Measurements from ENCODE around the gene RNH1.

The RNH1 gene

DNA sequence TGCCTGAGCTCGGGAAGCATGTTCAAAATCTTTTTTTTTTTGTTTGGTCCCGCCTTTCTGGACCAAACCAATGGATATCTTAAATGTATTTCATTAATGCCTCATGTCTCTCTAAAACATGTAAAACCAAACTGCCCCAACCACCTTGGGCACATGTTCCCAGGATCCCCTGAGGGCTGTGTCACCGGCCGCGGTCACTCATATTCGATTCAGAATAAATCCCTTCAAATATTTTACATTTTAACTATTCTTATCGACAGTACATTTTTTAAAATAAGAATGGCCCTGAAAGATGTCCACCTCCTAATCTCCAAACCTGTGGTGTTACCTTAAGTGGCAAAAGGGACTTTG, 2.1 kb downstream of the RNH1 start:
- H3K9ac ChIP-seq (ENCODE audit: low read length): no peak overlapping the region
- H3K4me2 ChIP-seq (ENCODE audit: low read depth, low read length): no peak overlapping the region
- H2AFZ ChIP-seq (ENCODE audit: low read length): no peak overlapping the region
- H3K27me3 ChIP-seq (replicated peaks; ENCODE audit: insufficient read depth, low read length): no peaks in the 10 kb centered on the region
- no peaks in the 10 kb centered on the region for H3K9me2 ChIP-seq (replicated peaks; ENCODE audit: insufficient read depth, low read length)
- TF ChIP-seq EZH2 (optimal IDR thresholded peaks at IDR 0.05; ENCODE audit: low read depth, low read length) (no peak), EZH2phosphoT487 (IDR thresholded peaks at IDR 0.05; ENCODE audit: low read length) (no peak)
- TF ChIP-seq, protein P1, sequence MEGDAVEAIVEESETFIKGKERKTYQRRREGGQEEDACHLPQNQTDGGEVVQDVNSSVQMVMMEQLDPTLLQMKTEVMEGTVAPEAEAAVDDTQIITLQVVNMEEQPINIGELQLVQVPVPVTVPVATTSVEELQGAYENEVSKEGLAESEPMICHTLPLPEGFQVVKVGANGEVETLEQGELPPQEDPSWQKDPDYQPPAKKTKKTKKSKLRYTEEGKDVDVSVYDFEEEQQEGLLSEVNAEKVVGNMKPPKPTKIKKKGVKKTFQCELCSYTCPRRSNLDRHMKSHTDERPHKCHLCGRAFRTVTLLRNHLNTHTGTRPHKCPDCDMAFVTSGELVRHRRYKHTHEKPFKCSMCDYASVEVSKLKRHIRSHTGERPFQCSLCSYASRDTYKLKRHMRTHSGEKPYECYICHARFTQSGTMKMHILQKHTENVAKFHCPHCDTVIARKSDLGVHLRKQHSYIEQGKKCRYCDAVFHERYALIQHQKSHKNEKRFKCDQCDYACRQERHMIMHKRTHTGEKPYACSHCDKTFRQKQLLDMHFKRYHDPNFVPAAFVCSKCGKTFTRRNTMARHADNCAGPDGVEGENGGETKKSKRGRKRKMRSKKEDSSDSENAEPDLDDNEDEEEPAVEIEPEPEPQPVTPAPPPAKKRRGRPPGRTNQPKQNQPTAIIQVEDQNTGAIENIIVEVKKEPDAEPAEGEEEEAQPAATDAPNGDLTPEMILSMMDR (IDR thresholded peaks at IDR 0.05; ENCODE audit: low read length): no peak
- no peaks in the 10 kb centered on the region for H3K9me3 ChIP-seq (replicated peaks; ENCODE audit: insufficient read depth, low read length)
- H3K4me3 ChIP-seq (ENCODE audit: low read length): no peak overlapping the region
- no peak for DNase-seq
- no peaks in the 10 kb centered on the region; the same call in 1 of the 2 replicates for H3K36me3 ChIP-seq (replicated peaks; ENCODE audit: insufficient read depth, low read length)
- no peak overlapping the region for H3K27ac ChIP-seq (ENCODE audit: low read length)
- 0 out of 2 replicates have a peak, but pooled peaks cover 3% of the 10 kb centered on the region for H3F3A ChIP-seq (ENCODE audit: insufficient read depth, low read length)
- no peaks in the 10 kb centered on the region for H3K4me1 ChIP-seq (ENCODE audit: low read length)
- H4K20me1 ChIP-seq (ENCODE audit: insufficient read depth, low read length): no peaks in the 10 kb centered on the region
- H3K79me2 ChIP-seq (ENCODE audit: low read length): peaks cover 45% of the 10 kb centered on the region

DNA sequence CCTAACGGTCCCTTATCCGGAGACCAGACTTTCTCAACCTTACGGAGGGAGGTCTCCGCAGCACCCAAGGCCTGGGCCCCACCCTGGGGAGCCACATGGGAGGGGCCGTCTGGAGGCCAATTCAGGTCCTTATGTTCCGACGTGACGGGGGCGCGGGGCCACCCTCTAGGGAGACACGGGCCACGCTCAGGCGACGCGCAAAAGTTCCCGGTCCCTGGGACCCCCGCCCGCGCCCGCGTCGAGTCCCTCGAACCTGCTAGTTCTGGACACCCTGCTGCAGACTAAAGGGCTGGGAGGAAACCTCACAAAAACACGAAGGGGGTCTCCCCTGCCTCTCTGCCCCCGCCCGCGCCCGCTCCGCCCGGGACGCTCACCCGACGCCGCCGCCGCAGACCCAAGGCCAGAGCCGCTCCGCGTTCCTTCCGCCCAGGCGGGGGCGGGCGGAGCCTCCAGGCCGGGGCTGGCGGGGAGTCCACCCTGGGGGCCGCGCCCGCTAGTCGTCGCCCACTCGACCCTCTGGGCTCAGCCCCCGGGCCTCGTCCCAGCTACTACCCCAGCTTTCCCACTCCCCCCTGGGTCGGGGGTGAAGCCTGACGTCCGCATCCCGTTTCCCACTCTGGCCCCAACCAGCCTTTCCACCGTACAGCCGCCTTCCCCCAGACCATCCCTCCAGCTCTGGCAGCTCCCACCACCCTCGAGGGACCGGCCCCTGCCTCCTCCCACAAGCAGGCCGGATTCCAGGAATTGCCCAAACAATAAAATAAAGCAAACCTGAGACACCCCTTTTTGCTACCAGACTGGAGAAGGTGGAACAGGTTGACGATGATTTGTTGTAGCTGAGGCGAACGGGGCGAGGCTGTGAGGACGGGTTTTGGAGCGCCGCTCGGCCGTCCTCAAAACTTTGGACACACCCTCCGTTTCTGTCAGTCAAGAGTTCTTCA, 2.7 kb downstream of the RNH1 start:
- no peaks in the 10 kb centered on the region for H3K9me3 ChIP-seq (replicated peaks; ENCODE audit: insufficient read depth, low read length)
- no peak overlapping the region for H3K27ac ChIP-seq (ENCODE audit: low read length)
- H3F3A ChIP-seq (ENCODE audit: insufficient read depth, low read length): 0 out of 2 replicates have a peak, but pooled peaks cover 3% of the 10 kb centered on the region

DNA sequence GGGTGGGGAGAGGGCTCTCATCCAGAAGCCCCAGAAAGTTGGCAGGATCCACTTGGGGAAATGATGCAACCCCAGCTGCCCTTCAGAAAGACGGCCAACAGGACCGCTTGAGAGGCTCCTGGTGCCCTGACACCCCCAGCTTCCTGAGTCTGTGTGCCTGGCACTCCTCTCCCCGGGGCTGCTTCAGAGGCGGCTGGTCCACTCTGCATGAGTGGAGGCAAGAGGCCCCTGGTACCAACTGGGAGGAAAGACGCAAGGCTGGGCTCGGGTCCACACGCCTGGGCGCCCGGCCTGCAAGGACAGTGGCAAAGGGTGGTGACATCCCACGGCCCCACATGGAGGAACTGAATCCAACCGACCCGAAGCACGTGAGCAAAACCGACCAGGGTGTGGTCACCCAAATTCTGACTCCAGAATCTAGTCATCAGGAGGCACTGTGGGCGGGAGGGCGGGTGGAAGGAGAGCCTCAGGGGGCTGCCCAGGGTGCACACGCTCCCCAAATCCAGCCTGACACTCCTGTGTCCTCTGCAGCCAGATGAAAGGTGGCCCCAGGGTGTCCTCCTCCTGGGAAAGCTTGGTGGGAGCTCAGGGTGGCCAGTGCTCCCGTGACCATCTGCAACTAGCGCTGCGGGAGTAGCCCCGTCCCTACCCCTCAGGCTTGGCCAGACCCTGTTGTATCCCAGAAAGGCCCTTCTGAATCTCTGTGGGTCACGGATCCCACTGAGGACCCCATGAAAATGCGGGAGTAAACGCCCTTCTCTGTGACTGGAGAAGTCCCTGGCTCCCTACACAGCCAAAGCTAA, 3.7 kb downstream of the RNH1 start:
- Histone ChIP-seq H2AFZ (ENCODE audit: low read length) (no peak overlapping the region), H3K27ac (ENCODE audit: low read length) (no peak overlapping the region), H3K9ac (ENCODE audit: low read length) (no peak overlapping the region), H3K36me3 (replicated peaks; ENCODE audit: insufficient read depth, low read length) (no peaks in the 10 kb centered on the region; the same call in 1 of the 2 replicates), H3K4me3 (ENCODE audit: low read length) (no peak overlapping the region), H4K20me1 (ENCODE audit: insufficient read depth, low read length) (no peaks in the 10 kb centered on the region), H3F3A (ENCODE audit: insufficient read depth, low read length) (0 out of 2 replicates have a peak, but pooled peaks cover 3% of the 10 kb centered on the region), H3K9me2 (replicated peaks; ENCODE audit: insufficient read depth, low read length) (no peaks in the 10 kb centered on the region), H3K9me3 (replicated peaks; ENCODE audit: insufficient read depth, low read length) (no peaks in the 10 kb centered on the region), H3K27me3 (replicated peaks; ENCODE audit: insufficient read depth, low read length) (no peaks in the 10 kb centered on the region), H3K4me2 (ENCODE audit: low read depth, low read length) (no peak overlapping the region), H3K79me2 (ENCODE audit: low read length) (peaks cover 45% of the 10 kb centered on the region), H3K4me1 (ENCODE audit: low read length) (no peaks in the 10 kb centered on the region)
- no peak for TF ChIP-seq EZH2phosphoT487 (IDR thresholded peaks at IDR 0.05; ENCODE audit: low read length)
- TF ChIP-seq, protein P1 (IDR thresholded peaks at IDR 0.05; ENCODE audit: low read length): no peak
- no peak for TF ChIP-seq EZH2 (optimal IDR thresholded peaks at IDR 0.05; ENCODE audit: low read depth, low read length)
- no peak for DNase-seq

More for the DNA sequence above, 2.7 kb downstream of the RNH1 start:
- H3K4me1 ChIP-seq (ENCODE audit: low read length): no peaks in the 10 kb centered on the region
- DNase-seq: no peak
- no peaks in the 10 kb centered on the region; the same call in 1 of the 2 replicates for H3K36me3 ChIP-seq (replicated peaks; ENCODE audit: insufficient read depth, low read length)
- no peak for TF ChIP-seq EZH2 (optimal IDR thresholded peaks at IDR 0.05; ENCODE audit: low read depth, low read length)
- TF ChIP-seq, protein P1 (IDR thresholded peaks at IDR 0.05; ENCODE audit: low read length): no peak
- TF ChIP-seq EZH2phosphoT487 (IDR thresholded peaks at IDR 0.05; ENCODE audit: low read length): no peak
- H3K27me3 ChIP-seq (replicated peaks; ENCODE audit: insufficient read depth, low read length): no peaks in the 10 kb centered on the region
- no peak overlapping the region for H3K4me2 ChIP-seq (ENCODE audit: low read depth, low read length)
- H2AFZ ChIP-seq (ENCODE audit: low read length): no peak overlapping the region
- peaks cover 45% of the 10 kb centered on the region for H3K79me2 ChIP-seq (ENCODE audit: low read length)
- no peaks in the 10 kb centered on the region for H3K9me2 ChIP-seq (replicated peaks; ENCODE audit: insufficient read depth, low read length)
- no peak overlapping the region for H3K9ac ChIP-seq (ENCODE audit: low read length)
- no peak overlapping the region for H3K4me3 ChIP-seq (ENCODE audit: low read length)
- H4K20me1 ChIP-seq (ENCODE audit: insufficient read depth, low read length): no peaks in the 10 kb centered on the region
